K562 (cell line): ENCODE results near the gene PRKRIP1.
"Not testable (repeated sequence)": the region's sequence is repeated elsewhere in the genome, so short reads cannot be mapped to it uniquely, and the experiment has no call there.

ENCODE experiments used
- ARNT ChIP-seq, 2 experiments: fragments of 450-650 bp; IDR thresholded peaks; 2 replicates each; pipeline ENCODE4 v1.6.1; 2016; ENCODE audit warnings: mild to moderate bottlenecking in 1 of 2
- EP300 ChIP-seq: IDR thresholded peaks from 2 replicates; pipeline ENCODE4 v1.6.1; 2012; ENCODE audit warnings: low read length, improper control_type of control experiment
- ETV6 ChIP-seq, 3 experiments: fragments of 150-350 bp in 1 of 3; sonication (generic) in 1 of 3; formaldehyde crosslinking in 1 of 3; IDR thresholded peaks; 2 replicates each; pipeline versions ENCODE4 v1.6.1 to v1.8.0; 2014 to 2022; ENCODE audit warnings: borderline replicate concordance in 2 of 3, low read depth in 2 of 3, antibody characterized with exemption in 1 of 3, low read length in 1 of 3, mild to moderate bottlenecking in 1 of 3, missing genetic modification reagents in 1 of 3
- MAX ChIP-seq: sonication (generic); formaldehyde crosslinking; IDR thresholded peaks from 2 replicates; pipeline ENCODE4 v1.9.0; 2022; ENCODE audit warnings: mild to moderate bottlenecking, missing genetic modification reagents
- POLR2A ChIP-seq: fragments of 450-650 bp; conservative IDR thresholded peaks from 2 replicates; pipeline ENCODE4 v1.6.1; 2016
- TOE1 ChIP-seq, 2 experiments: fragments of 450-650 bp in 1 of 2; sonication (generic) in 1 of 2; formaldehyde crosslinking in 1 of 2; IDR thresholded peaks; 2 replicates each; pipeline versions ENCODE4 v1.7.1 to v1.8.0; 2016 to 2022; ENCODE audit warnings: borderline replicate concordance in 2 of 2, mild to moderate bottlenecking in 2 of 2, antibody characterized with exemption in 1 of 2, inconsistent platforms in 1 of 2, low read depth in 1 of 2, missing genetic modification reagents in 1 of 2, moderate library complexity in 1 of 2
- ZNF146 ChIP-seq: IDR thresholded peaks from one replicate; pipeline ENCODE4 v1.6.1; 2018; ENCODE audit warnings: missing compliant biosample characterization; ENCODE audit not compliant: unreplicated experiment
- ZNF354B ChIP-seq: fragments of 250-450 bp; sonication (Bioruptor Pico); IDR thresholded peaks from 2 replicates; pipeline ENCODE4 v1.4.0; 2020
- ZNF57 ChIP-seq: fragments of 450-650 bp; formaldehyde crosslinking; IDR thresholded peaks from 2 replicates; pipeline ENCODE4 v1.4.0; 2020; ENCODE audit warnings: mild to moderate bottlenecking, moderate library complexity
- ZNF740 ChIP-seq, 3 experiments: fragments of 200-800 bp in 1 of 3; sonication (Bioruptor generic) in 1 of 3; sonication (generic) in 1 of 3; formaldehyde crosslinking in 1 of 3; IDR thresholded peaks; 2 replicates each; pipeline versions ENCODE4 v1.6.1 to v1.8.0; 2016 to 2022; ENCODE audit warnings: mild to moderate bottlenecking in 2 of 3, missing compliant biosample characterization in 2 of 3, missing genetic modification characterization in 2 of 3, missing genetic modification reagents in 1 of 3

GRCh38 chr7:102381696-102382425 lies 14.3 kb upstream of the PRKRIP1 start:
- not testable (repeated sequence) for TF ChIP-seq EP300; ZNF740 (CRISPR knock-in tag; IDR thresholded peaks at IDR 0.05); ZNF740 (tag; IDR thresholded peaks at IDR 0.05); ETV6 (IDR thresholded peaks at IDR 0.05; ENCODE audit: borderline replicate concordance in 1 of 2, low read depth in 2 of 2, low read length in 1 of 2); ETV6 (CRISPR knock-in tag; IDR thresholded peaks at IDR 0.05; ENCODE audit: borderline replicate concordance); ZNF57 (CRISPR knock-in tag); TOE1 (IDR thresholded peaks at IDR 0.05; ENCODE audit: borderline replicate concordance); TOE1 (CRISPR knock-in tag; IDR thresholded peaks at IDR 0.05; ENCODE audit: borderline replicate concordance, low read depth); POLR2A; ARNT (IDR thresholded peaks at IDR 0.05); ZNF354B (CRISPR knock-in tag); ZNF146; MAX
